Dedifferentiated amniotic fluid mesenchymal stem cell (primary cell): ENCODE results near the gene FETUB.
"Not testable (repeated sequence)": the region's sequence is repeated elsewhere in the genome, so short reads cannot be mapped to it uniquely, and the experiment has no call there.

Experiments used
- DNase-seq: peaks from one replicate; pipeline ENCODE4 v3.0.0-alpha.2; 2016; ENCODE audit errors: extremely low spot score

The FETUB gene

GRCh38 chr3:186613637-186614265 lies 26.4 kb upstream of the FETUB start:
- DNase-seq, result no peak

- DNase-seq, result no peak
Measured at GRCh38 chr3:186614266-186614596, 26.0 kb upstream of the FETUB start.

DNA sequence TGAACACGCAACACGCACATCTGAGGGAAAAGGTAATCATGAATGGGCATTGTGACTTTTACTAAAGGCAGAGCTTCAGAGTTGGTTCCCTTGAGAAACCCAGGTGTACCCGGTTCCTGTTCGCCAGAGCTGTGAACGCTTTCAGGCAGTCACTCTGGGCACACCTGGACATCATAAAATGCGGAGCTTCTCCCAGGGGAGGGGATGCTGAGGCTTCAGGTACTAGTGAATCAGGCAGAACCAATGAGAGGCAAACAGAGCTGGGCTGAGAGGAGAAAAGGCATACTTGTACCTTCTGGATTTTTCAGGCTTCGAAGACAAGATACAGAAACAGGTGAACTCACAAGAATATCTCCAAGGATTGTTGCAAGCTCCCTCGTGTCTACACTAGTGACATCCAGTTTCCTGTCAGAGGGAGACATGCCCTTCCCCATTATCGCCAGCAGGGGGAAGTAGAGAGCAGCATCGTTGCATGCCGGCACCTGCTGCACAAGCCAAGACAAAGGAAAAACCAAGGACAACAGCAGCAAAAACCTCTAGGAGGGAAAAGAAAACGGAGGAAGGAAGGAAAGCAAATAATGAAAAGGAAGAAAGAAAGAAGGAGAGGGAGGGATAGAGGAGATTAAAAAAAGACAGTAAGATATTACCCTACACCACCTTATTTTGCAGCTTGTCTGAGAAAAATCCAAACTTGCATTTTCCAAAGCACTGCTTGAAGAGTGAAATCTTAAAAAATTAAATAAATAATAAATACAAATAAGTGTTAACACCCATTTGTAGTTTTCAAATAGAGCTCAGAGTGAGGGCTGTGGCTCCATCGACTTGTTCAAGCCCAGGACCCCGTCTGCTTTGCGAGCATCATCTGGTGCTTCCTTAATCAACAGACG lies 25.4 kb upstream of the FETUB start:
- peak; percentile 66 for DNase-seq

- DNase-seq, result no peak
Measured at GRCh38 chr3:186616299-186616617, 23.9 kb upstream of the FETUB start.

GRCh38 chr3:186617036-186617946 lies 22.9 kb upstream of the FETUB start:
- DNase-seq, result peak; percentile 96

DNA sequence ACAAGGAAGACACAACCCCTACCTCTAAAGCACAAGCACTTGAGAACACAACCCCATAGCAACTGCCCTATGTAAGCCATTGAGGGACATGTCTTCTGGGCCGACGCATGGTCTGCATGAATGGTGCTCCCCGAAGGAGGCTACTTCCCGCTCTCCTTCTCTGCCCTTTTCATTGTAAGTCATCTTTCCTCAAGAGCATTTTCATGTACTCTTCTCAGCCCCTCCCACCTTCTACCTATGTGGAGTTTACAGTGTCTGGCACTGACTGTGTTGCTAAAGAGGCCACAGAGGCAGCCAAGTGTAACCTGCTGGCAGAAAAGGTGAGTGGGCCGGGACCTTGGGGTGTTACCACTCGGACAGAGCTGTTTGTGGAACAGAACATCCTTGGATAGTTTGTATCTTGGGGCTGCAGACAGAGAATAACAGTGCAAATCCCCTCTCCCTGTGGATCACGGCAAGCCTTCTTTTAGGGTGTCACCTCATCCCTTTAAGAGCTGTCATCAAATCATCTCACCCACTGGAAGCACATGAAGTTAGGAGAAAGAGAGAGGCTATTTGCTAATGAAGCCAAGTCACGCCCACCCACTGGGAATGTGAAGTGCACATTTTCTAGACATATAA lies 21.8 kb upstream of the FETUB start:
- DNase-seq, result no peak

- DNase-seq, result no peak
Measured at GRCh38 chr3:186619787-186620212, 20.4 kb upstream of the FETUB start.

- DNase-seq, result no peak
Measured at GRCh38 chr3:186620213-186621092, 19.7 kb upstream of the FETUB start.

DNA sequence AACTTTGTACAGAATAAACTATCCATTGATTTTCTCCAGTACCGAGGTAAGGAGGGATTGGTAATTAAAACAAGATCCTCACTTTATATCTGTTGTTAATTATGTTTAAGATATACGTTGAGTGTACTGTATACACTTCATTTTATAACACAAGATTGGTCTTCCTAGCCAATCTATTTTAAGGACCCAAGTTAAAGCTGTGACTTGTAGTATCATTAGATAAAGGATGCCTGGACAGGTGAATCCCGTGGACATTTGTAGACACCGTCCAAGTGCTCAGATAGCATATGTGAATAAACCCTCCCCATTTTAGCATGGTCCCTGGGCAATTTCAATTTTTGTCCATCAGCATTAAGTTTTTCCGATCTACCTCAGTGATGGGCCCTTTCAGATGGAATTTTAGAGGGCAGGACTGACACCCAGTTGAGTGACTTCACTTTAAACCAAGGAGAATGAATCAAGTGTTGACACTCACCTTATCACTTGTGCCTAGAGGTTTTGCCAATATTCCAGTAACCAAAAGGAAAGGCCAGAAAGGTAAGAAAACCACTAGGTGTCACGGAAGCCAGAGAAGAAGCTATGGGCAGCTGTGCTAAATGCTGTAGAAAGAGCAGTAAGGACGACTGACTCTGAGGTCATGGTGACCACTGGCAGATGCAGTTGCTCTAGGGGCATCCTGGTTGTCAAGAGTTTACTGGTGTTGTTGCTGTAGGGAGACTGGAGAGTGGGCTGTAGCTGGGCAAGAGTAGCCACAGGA lies 18.1 kb upstream of the FETUB start:
- no peak for DNase-seq

- DNase-seq, result no peak
Measured at GRCh38 chr3:186622651-186623310, 17.4 kb upstream of the FETUB start.

DNA sequence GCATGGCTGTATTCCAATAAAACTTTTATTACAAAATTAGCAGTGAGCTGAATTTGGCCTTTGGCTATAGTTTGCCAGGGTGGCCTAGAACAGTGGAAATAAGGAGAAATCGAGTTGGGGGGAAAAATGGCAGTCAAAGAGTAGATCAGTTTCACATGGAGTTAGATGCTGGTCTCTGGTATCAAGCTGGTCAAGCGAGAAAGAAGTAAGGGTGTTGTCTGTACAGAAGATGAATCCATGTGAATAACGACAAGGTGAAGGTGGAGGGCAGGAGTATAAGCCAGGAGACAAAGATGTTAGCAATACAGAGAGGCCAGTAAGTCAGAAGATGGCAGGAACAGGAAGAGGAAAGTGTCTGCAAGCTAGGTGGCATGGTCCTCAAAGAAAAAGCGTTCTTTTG lies 15.6 kb upstream of the FETUB start:
- DNase-seq, result no peak

DNA sequence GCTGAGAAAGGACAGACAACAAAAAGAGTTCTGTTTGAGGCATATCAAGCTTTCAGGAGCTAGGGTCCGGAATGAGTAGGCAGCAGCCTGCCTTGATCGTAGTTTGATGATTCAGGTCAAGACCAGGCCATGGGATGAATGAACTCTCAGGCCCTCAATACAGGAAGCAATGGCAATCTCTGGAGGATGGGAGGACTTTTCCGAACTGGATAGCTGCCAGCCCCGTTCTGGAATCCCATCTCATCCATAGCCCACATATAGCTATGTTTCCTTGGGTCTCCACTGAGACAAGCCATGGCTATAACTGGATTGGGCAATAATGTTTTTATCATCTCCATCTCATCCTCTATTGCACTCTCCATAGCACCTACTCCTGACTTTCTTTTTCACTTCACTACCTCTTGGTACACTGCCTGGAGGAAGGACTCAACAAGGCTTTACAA lies 14.6 kb upstream of the FETUB start:
- no peak for DNase-seq

GRCh38 chr3:186626254-186626847 lies 13.8 kb upstream of the FETUB start:
- no peak for DNase-seq

DNA sequence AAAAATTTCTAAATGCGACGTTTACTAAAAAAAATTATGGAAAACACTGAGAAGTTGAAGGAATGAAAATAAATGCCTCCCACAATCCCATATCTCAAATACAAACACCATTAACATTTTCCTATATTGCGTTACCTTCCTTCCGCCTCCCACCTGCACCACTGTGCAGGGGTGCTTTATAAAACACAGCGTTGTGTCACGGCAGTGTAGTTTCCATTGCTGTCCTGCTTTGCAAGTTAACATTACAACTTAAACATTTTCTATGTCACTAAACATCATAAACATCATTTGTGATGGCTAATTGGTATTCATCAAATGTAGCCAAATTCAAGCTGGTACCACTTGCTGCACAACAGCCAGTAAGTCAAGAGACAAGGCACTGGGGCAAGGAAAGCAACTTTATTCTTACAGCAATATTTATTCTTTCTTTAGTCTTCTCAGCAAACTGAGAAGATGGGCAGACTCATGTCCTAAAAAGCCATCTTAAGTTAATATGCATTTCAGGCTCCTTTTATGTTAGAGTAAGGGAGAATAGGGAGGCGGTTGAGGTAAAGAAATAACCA lies 12.3 kb upstream of the FETUB start:
- DNase-seq, result no peak

- no peak for DNase-seq
Measured at GRCh38 chr3:186628756-186629155, 11.4 kb upstream of the FETUB start.

- DNase-seq, result no peak
Measured at GRCh38 chr3:186630950-186631641, 9.1 kb upstream of the FETUB start.

GRCh38 chr3:186633481-186633880 lies 6.7 kb upstream of the FETUB start:
- no peak for DNase-seq

DNA sequence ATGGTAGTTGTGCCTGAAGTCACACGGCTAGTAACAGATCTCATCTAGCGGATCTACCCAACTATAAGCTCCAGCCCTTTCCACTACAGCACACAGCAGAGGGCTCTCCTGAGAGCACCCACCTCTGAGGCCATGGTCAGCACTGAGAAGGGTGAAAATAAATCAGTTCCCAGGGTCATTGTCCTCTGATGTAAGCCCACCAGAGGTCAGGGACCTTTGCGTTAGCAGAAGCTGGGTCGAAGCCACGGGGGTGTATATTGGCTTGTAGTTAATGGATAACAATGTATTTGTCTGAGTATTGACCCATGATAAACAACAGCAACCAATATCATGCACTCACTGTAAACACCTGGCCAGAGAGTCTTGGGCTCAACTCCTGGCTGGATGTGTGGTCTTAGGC lies 6.0 kb upstream of the FETUB start:
- DNase-seq, result not testable (repeated sequence)
